SK-N-MC (cell line): ENCODE measurements around the gene VASH1.

Experiments
- EZH2 ChIP-seq: fragments of 200-600 bp; sonication (generic); IDR thresholded peaks from one replicate; pipeline ENCODE4 v1.6.1; 2017; ENCODE audit warnings: antibody characterized with exemption
- POLR2AphosphoS5 ChIP-seq: IDR thresholded peaks from 2 replicates; pipeline ENCODE4 v1.6.1; 2012; ENCODE audit warnings: mild to moderate bottlenecking, low read depth, low read length, borderline replicate concordance

DNA sequence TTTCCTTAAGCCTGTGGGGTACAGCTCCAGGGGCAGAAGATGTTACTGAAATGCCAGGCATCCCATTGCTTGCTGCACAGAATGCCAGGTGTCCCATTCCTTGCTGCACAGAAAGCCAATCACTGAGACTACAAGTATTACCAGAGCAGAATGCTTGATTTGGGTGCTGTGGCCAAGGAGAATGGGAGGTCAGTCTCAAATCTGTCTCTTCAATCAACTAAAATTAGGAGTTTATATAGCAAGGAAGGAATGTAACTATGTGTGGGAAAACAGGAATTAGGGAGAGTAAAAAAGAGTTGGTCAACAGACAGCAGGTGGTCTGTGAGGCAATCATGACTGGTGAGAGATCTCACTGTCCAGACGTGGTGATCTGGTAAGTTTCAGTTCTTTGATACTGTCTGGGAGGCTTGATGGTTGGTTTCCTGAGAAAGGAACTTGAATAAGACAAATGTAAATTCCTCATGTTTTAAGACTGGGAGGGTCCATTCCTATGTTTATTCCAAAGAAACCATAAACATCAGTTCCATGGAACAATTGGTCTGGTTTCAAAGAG lies 31.2 kb upstream of the VASH1 start:
- TF ChIP-seq POLR2AphosphoS5 (no peak), EZH2 (no peak)
